GM21825 (cell line): ENCODE data around the gene P2RY13.

Source experiments
- ATAC-seq: cut with Tn5 transposase; IDR thresholded peaks from one replicate; pipeline ENCODE4 v1.9.1; 2021; ENCODE audit warnings: mild to moderate bottlenecking, moderate library complexity; ENCODE audit not compliant: unreplicated experiment

Gene P2RY13

GRCh38 chr3:151329363-151329762 lies at the start of gene P2RY13:
P2RY13 (minus strand) TSS chr3:151329549; CDS start chr3:151329528, 21 bp downstream.
- ATAC-seq, result no peak

- ATAC-seq, result peak; percentile 51
Measured at GRCh38 chr3:151377768-151378385, 48.5 kb upstream of the P2RY13 start.

- ATAC-seq, result no peak
Measured at GRCh38 chr3:151372063-151372820, 42.9 kb upstream of the P2RY13 start.

- no peak for ATAC-seq
Measured at GRCh38 chr3:151371526-151371925, 42.2 kb upstream of the P2RY13 start.

GRCh38 chr3:151367448-151367847 lies 38.1 kb upstream of the P2RY13 start:
- ATAC-seq, result no peak

GRCh38 chr3:151366993-151367392 lies 37.6 kb upstream of the P2RY13 start:
- ATAC-seq, result no peak

- ATAC-seq, result no peak
Measured at GRCh38 chr3:151362751-151363174, 33.4 kb upstream of the P2RY13 start.

GRCh38 chr3:151357463-151357850 lies 28.1 kb upstream of the P2RY13 start:
- no peak for ATAC-seq

- no peak for ATAC-seq
Measured at GRCh38 chr3:151356794-151357462, 27.6 kb upstream of the P2RY13 start.

GRCh38 chr3:151351648-151352047 lies 22.3 kb upstream of the P2RY13 start:
- ATAC-seq, result peak; percentile 8

GRCh38 chr3:151351219-151351618 lies 21.9 kb upstream of the P2RY13 start:
- ATAC-seq, result peak; percentile 89

- ATAC-seq, result no peak
Measured at GRCh38 chr3:151350656-151351055, 21.3 kb upstream of the P2RY13 start.

GRCh38 chr3:151347432-151347831 lies 18.1 kb upstream of the P2RY13 start:
- no peak for ATAC-seq

- no peak for ATAC-seq
Measured at GRCh38 chr3:151346292-151346691, 16.9 kb upstream of the P2RY13 start.

GRCh38 chr3:151345859-151346258 lies 16.5 kb upstream of the P2RY13 start:
- no peak for ATAC-seq

GRCh38 chr3:151331696-151332095 lies 2.3 kb upstream of the P2RY13 start:
- ATAC-seq, result no peak

GRCh38 chr3:151330899-151331298 lies 1.6 kb upstream of the P2RY13 start:
- no peak for ATAC-seq

- ATAC-seq, result no peak
Measured at GRCh38 chr3:151330379-151330778, 1.0 kb upstream of the P2RY13 start.

- ATAC-seq, result no peak
Measured at GRCh38 chr3:151328298-151328995, 902 bp downstream of the P2RY13 start.

GRCh38 chr3:151327571-151328198 lies 1.7 kb downstream of the P2RY13 start:
- no peak for ATAC-seq

GRCh38 chr3:151322511-151322910 lies 6.8 kb downstream of the P2RY13 start:
- ATAC-seq, result no peak
